GM12878 (cell line): ENCODE results near the gene ABHD13. TPM values are rescaled to one million over a fixed set of nuclear protein-coding genes. Genes with fewer than 3 reads are reported as not detected.

ENCODE experiments used
- ATAC-seq: fragments of 200-7000 bp; cut with Tn5 transposase; 3 replicates; pipeline ENCODE4 v1.9.1; 2020; ENCODE audit warnings: mild to moderate bottlenecking, moderate library complexity
- BruUV-seq: library from RNA; stranded (reverse); fragments of 400-500 nt; replicated peaks from 2 replicates; lab custom pipeline; 2021; lab: Mats Ljungman, UMichigan
- CTCF ChIA-PET: fragments of 300-600 bp; sonication (Branson Sonifier 250); formaldehyde crosslinking; extraction: SDS; loops from one replicate; lab custom pipeline; 2021; ENCODE audit warnings: inconsistent platforms; lab: Yijun Ruan, JAX
- POLR2A ChIA-PET: fragments of 350-600 bp; formaldehyde crosslinking; extraction: SDS; loops from one replicate; lab custom pipeline; 2021; ENCODE audit warnings: inconsistent platforms; lab: Charles Lee
- RAD21 ChIA-PET: fragments of 300-600 bp; sonication (Branson Sonifier 250); formaldehyde crosslinking; loops from one replicate; lab custom pipeline; 2023; ENCODE audit warnings: antibody characterized with exemption; ENCODE audit not compliant: unreplicated experiment; lab: Charles Lee
- SMC1A ChIA-PET: fragments of 300-600 bp; sonication (Branson Sonifier 250); formaldehyde crosslinking; loops from one replicate; lab custom pipeline; 2023; ENCODE audit not compliant: unreplicated experiment, uncharacterized antibody; lab: Charles Lee
- DNase-seq: peaks from one replicate; pipeline ENCODE4 v3.0.0-alpha.2; 2011; ENCODE audit warnings: low read depth, low spot score
- FAIRE-seq: peaks from 3 replicates; lab custom pipeline; 2011; peaks lifted over from hg19 to GRCh38; lab: Jason Lieb, UNC
- H2AFZ ChIP-seq: 2 replicates; pipeline ENCODE4 v1.6.0; 2011; ENCODE audit warnings: low read depth, low read length, control low read depth; ENCODE audit not compliant: control insufficient read depth
- H3K27ac ChIP-seq: 2 replicates; pipeline ENCODE4 v1.5.1; 2011; ENCODE audit warnings: control low read depth; ENCODE audit not compliant: control insufficient read depth, insufficient read depth
- H3K27me3 ChIP-seq, 2 experiments: replicated peaks in 1 of 2; 2 replicates each; pipeline versions ENCODE4 v1.6.0 to v1.6.1; 2011; ENCODE audit warnings: low read length in 1 of 2; ENCODE audit not compliant: control insufficient read depth in 2 of 2, insufficient read depth in 2 of 2
- H3K36me3 ChIP-seq, 2 experiments: 2 replicates each; pipeline ENCODE4 v1.5.1; 2011; ENCODE audit warnings: low read length in 1 of 2; ENCODE audit not compliant: control insufficient read depth in 2 of 2, insufficient read depth in 2 of 2
- H3K4me1 ChIP-seq: 2 replicates; pipeline ENCODE4 v1.6.1; 2011; ENCODE audit warnings: mild to moderate bottlenecking, low read length, moderate library complexity, mixed read lengths; ENCODE audit not compliant: control insufficient read depth, insufficient read depth
- H3K4me2 ChIP-seq: 2 replicates; pipeline ENCODE4 v1.6.0; 2011; ENCODE audit warnings: control low read depth; ENCODE audit not compliant: control insufficient read depth, insufficient read depth
- H3K4me3 ChIP-seq: fragments of 200-600 bp; sonication (generic); 2 replicates; pipeline ENCODE4 v1.5.1; 2016
- H3K79me2 ChIP-seq: 2 replicates; pipeline ENCODE4 v1.6.0; 2011; ENCODE audit warnings: low read length; ENCODE audit not compliant: control insufficient read depth, insufficient read depth
- H3K9ac ChIP-seq: 2 replicates; pipeline ENCODE4 v1.8.0; 2011; ENCODE audit warnings: low read length, control low read depth, mixed read lengths; ENCODE audit not compliant: control insufficient read depth, insufficient read depth
- H3K9me3 ChIP-seq: replicated peaks from 3 replicates; pipeline ENCODE4 v1.5.1; 2011; ENCODE audit warnings: mild to moderate bottlenecking, low read length; ENCODE audit not compliant: control insufficient read depth, insufficient read depth
- H4K20me1 ChIP-seq: 2 replicates; pipeline ENCODE4 v1.6.0; 2011; ENCODE audit not compliant: control insufficient read depth, insufficient read depth
- CBX5 ChIP-seq: sonication (generic); IDR thresholded peaks from 2 replicates; pipeline ENCODE4 v1.6.1; 2016; ENCODE audit warnings: low read depth, moderate library complexity, mild to moderate bottlenecking, inconsistent platforms
- EP300 ChIP-seq, 2 experiments: fragments of 150-350 bp in 1 of 2; IDR thresholded peaks; 2 replicates each; pipeline ENCODE4 v1.6.1; 2011 to 2012; ENCODE audit warnings: low read depth in 2 of 2, low read length in 2 of 2, borderline replicate concordance in 1 of 2, improper control_type of control experiment in 1 of 2, inconsistent platforms in 1 of 2; ENCODE audit not compliant: control insufficient read depth in 1 of 2
- FOS ChIP-seq: IDR thresholded peaks from 3 replicates; pipeline ENCODE4 v1.6.1; 2011; ENCODE audit warnings: borderline replicate concordance; ENCODE audit not compliant: insufficient read length; ENCODE audit errors: extremely low read depth
- GABPA ChIP-seq: IDR thresholded peaks from 2 replicates; pipeline ENCODE4 v1.6.1; 2014; ENCODE audit warnings: antibody characterized with exemption, low read depth, mild to moderate bottlenecking, inconsistent platforms
- JUNB ChIP-seq: IDR thresholded peaks from 2 replicates; pipeline ENCODE4 v1.6.1; 2016; ENCODE audit warnings: antibody characterized with exemption, mild to moderate bottlenecking
- MXI1 ChIP-seq: fragments of 150-350 bp; IDR thresholded peaks from 2 replicates; pipeline ENCODE4 v1.6.1; 2011; ENCODE audit warnings: low read depth, mild to moderate bottlenecking, inconsistent platforms, low read length, improper control_type of control experiment
- NFYB ChIP-seq: IDR thresholded peaks from 2 replicates; pipeline ENCODE4 v1.6.1; 2011; ENCODE audit warnings: low read depth, mild to moderate bottlenecking, low read length, improper control_type of control experiment, moderate library complexity; ENCODE audit not compliant: insufficient read depth
- NRF1 ChIP-seq: conservative IDR thresholded peaks from 2 replicates; pipeline ENCODE4 v1.6.1; 2011; ENCODE audit warnings: mild to moderate bottlenecking, low read depth, low read length, improper control_type of control experiment
- PAX5 ChIP-seq: IDR thresholded peaks from 2 replicates; pipeline ENCODE4 v1.6.1; 2011; ENCODE audit warnings: low read depth, low read length, borderline replicate concordance
- RELB ChIP-seq: fragments of 450-650 bp; IDR thresholded peaks from 2 replicates; pipeline ENCODE4 v1.6.1; 2017; ENCODE audit warnings: low read depth, mild to moderate bottlenecking, moderate library complexity
- SIX5 ChIP-seq: IDR thresholded peaks from 2 replicates; pipeline ENCODE4 v1.6.1; 2011; ENCODE audit warnings: mild to moderate bottlenecking, low read depth, low read length, moderate library complexity; ENCODE audit not compliant: severe bottlenecking
- SMAD1 ChIP-seq: fragments of 450-650 bp; IDR thresholded peaks from 2 replicates; pipeline ENCODE4 v1.6.1; 2018; ENCODE audit warnings: mild to moderate bottlenecking, low read depth; ENCODE audit not compliant: partially characterized antibody
- SMARCA5 ChIP-seq: fragments of 450-650 bp; IDR thresholded peaks from 2 replicates; pipeline ENCODE4 v1.6.1; 2017; ENCODE audit warnings: mild to moderate bottlenecking
- SREBF2 ChIP-seq: IDR thresholded peaks from 2 replicates; pipeline ENCODE4 v1.6.1; 2012; ENCODE audit warnings: mild to moderate bottlenecking, low read length
- SRF ChIP-seq, 2 experiments: IDR thresholded peaks; 2 replicates each; pipeline ENCODE4 v1.6.1; 2011; ENCODE audit warnings: low read depth in 2 of 2, low read length in 2 of 2, mild to moderate bottlenecking in 1 of 2, moderate library complexity in 1 of 2
- TCF7 ChIP-seq: IDR thresholded peaks from 2 replicates; pipeline ENCODE4 v1.6.1; 2014; ENCODE audit warnings: antibody characterized with exemption, borderline replicate concordance
- ZNF274 ChIP-seq: IDR thresholded peaks from one replicate; pipeline ENCODE4 v1.8.0; 2011; ENCODE audit not compliant: insufficient read length, insufficient read depth
- WGBS: methylation state at CpG from one replicate; pipeline ENCODE4 v1.1.6; 2016; ENCODE audit warnings: low lambda C conversion rate; ENCODE audit not compliant: insufficient replicate concordance, insufficient coverage; ENCODE audit errors: missing lambda C conversion rate; 5-methylcytosine and 5-hydroxymethylcytosine counted together
- in situ Hi-C: fragments of 300-500 bp; cut with MboI; formaldehyde crosslinking; loops from 9 replicates; pipeline ENCODE4 v1.14.3; 2018; ENCODE audit warnings: mixed read lengths
- intact Hi-C: fragments of 100-400 bp; cut with micrococcal nuclease; formaldehyde crosslinking; loops from one replicate; pipeline ENCODE4 v1.14.2; 2022; ENCODE audit not compliant: unreplicated experiment
- polyA plus RNA-seq, 11 experiments: library from polyadenylated mRNA; depleted of rRNA in 4 of 11; unstranded in 6 of 11; stranded (reverse) in 5 of 11; fragments of >200 nt; fragmentation: Nextera tagmentation in 4 of 11; fragmentation: Illumina TruSeq in 1 of 11; extraction: Ambion mirVana in 4 of 11; extraction: Trizol in 1 of 11; gene quantifications; 1 replicate in 1 of 11; 2 replicates in 10 of 11; pipeline versions ENCODE4 v1.2.1 to v1.2.3, GENCODE V29; 2011 to 2016; ENCODE audit warnings: inconsistent platforms in 2 of 11, missing spikeins in 2 of 11, low read depth in 1 of 11
- total RNA-seq, 4 experiments: library from RNA; depleted of rRNA in 3 of 4; stranded (reverse); fragments of >200 nt in 3 of 4; fragmentation: Illumina TruSeq in 1 of 4; extraction: Trizol in 1 of 4; gene quantifications; 2 replicates each; pipeline versions ENCODE4 v1.2.1 to v1.2.3, GENCODE V29; 2013 to 2021
- TF ChIP-seq, protein P1 (sequence below): fragments of 450-650 bp; formaldehyde crosslinking; IDR thresholded peaks from 2 replicates; pipeline ENCODE4 v1.4.0; 2022; ENCODE audit warnings: mild to moderate bottlenecking, moderate library complexity

ABHD13 gene
- total and polyA plus RNA-seq, 10 of the 15 experiments (the other 5 are each of a cell fraction or from before 2014, with no cell fraction given), result 3.2 to 10.7 (median 6.5) TPM

DNA sequence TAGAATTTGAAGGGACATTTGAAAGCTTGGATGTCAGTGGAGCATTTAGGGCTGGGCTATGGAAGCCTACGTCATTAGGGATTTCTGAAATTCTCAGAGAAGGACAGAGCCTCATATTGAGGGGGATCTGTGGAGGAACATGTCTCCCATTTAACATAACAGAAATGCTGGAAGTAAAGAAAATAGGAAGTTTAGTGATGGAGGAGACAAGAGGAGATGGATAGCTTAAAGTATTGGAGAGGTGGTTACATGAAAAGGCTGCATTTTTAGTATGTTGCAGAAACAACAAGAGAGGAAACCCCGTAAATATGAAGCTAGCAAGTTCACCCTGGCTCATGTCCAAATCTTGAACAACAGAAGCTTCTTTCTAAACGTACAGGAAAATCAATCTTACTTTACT is 27.3 kb upstream of the ABHD13 start:
- Histone ChIP-seq H2AFZ (no peak overlapping the region), H3K27me3 (no peaks in the 10 kb centered on the region), H3K27ac (no peak overlapping the region), H3K36me3 (no peaks in the 10 kb centered on the region), H3K4me2 (no peak overlapping the region), H3K9ac (no peak overlapping the region), H3K79me2 (no peaks in the 10 kb centered on the region), H3K9me3 (peaks cover 2% of the 10 kb centered on the region; the same call in 1 of the 3 replicates), H3K4me3 (no peak overlapping the region), H4K20me1 (no peaks in the 10 kb centered on the region), H3K4me1 (no peaks in the 10 kb centered on the region)
- DNase-seq (no peak), ATAC-seq (no peak), FAIRE-seq (no peak)
- RAD21 ChIA-PET, result no interaction called here
- 8% methylated on average over 3 of the region's 3 CpGs for WGBS
- POLR2A ChIA-PET, result no interaction called here
- SMC1A ChIA-PET, result interaction anchor here (1.1 kb wide), 1 partner anchor 972 kb away, joined by 3 read pairs; no protein-coding TSS in a partner anchor
- in situ Hi-C loops (no loop called here), intact Hi-C loops (no loop called here)
- BruUV-seq, result no TSS peak
- CTCF ChIA-PET, result interaction anchor here (1.1 kb wide), 1 partner anchor 35 kb away, joined by 3 read pairs; no protein-coding TSS in a partner anchor
- TF ChIP-seq SIX5, result no peak
- TF ChIP-seq GABPA, result no peak
- TF ChIP-seq NRF1, result no peak
- no peak for TF ChIP-seq MXI1
- no peak for TF ChIP-seq NFYB
- TF ChIP-seq CBX5, result no peak
- no peak for TF ChIP-seq JUNB
- TF ChIP-seq RELB, result no peak
- no peak for TF ChIP-seq SRF (IDR thresholded peaks at IDR 0.05; ENCODE audit: low read depth in 2 of 2, low read length in 2 of 2)
- no peak for TF ChIP-seq SMAD1
- TF ChIP-seq EP300 (IDR thresholded peaks at IDR 0.05; ENCODE audit: borderline replicate concordance in 1 of 2, control insufficient read depth in 1 of 2, low read depth in 2 of 2, low read length in 2 of 2), result no peak
- TF ChIP-seq SREBF2, result no peak
- TF ChIP-seq TCF7, result no peak
- TF ChIP-seq FOS, result no peak
- no peak for TF ChIP-seq PAX5
- TF ChIP-seq, protein P1, sequence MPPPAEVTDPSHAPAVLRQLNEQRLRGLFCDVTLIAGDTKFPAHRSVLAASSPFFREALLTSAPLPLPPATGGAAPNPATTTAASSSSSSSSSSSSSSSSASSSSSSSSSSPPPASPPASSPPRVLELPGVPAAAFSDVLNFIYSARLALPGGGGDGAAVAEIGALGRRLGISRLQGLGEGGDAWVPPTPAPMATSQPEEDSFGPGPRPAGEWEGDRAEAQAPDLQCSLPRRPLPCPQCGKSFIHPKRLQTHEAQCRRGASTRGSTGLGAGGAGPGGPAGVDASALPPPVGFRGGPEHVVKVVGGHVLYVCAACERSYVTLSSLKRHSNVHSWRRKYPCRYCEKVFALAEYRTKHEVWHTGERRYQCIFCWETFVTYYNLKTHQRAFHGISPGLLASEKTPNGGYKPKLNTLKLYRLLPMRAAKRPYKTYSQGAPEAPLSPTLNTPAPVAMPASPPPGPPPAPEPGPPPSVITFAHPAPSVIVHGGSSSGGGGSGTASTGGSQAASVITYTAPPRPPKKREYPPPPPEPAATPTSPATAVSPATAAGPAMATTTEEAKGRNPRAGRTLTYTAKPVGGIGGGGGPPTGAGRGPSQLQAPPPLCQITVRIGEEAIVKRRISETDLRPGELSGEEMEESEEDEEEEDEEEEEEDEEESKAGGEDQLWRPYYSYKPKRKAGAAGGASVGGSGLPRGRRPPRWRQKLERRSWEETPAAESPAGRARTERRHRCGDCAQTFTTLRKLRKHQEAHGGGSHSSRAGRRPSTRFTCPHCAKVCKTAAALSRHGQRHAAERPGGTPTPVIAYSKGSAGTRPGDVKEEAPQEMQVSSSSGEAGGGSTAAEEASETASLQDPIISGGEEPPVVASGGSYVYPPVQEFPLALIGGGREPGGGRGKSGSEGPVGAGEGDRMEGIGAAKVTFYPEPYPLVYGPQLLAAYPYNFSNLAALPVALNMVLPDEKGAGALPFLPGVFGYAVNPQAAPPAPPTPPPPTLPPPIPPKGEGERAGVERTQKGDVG, result no peak
- TF ChIP-seq ZNF274, result no peak
- no peak for TF ChIP-seq SMARCA5
